Cardiac muscle cell (in vitro differentiated cells and primary cell): Measurements from ENCODE around the gene AGMO. TPM values are rescaled to one million over a fixed set of nuclear protein-coding genes. Genes with fewer than 3 reads are reported as not detected.

ENCODE experiments used
- DNase-seq, 2 donors: peaks; one replicate each; pipeline versions ENCODE4 v3.0.0 to v3.0.0-alpha.2; 2010 to 2017; ENCODE audit warnings: low read depth in 1 of 2, low spot score in 1 of 2
- H3K27ac ChIP-seq: fragments of 200-600 bp; sonication (generic); 2 replicates; pipeline ENCODE4 v1.5.1; 2016
- H3K27me3 ChIP-seq: fragments of 200-600 bp; sonication (generic); 2 replicates; pipeline ENCODE4 v1.6.0; 2016; ENCODE audit warnings: control low read depth
- H3K36me3 ChIP-seq: fragments of 200-600 bp; sonication (generic); 2 replicates; pipeline ENCODE4 v1.5.1; 2016; ENCODE audit warnings: control low read depth
- H3K4me1 ChIP-seq: fragments of 200-600 bp; sonication (generic); 2 replicates; pipeline ENCODE4 v1.8.1; 2017; ENCODE audit warnings: low read depth, mild to moderate bottlenecking, mixed run types
- H3K4me3 ChIP-seq: fragments of 200-600 bp; sonication (generic); 2 replicates; pipeline ENCODE4 v1.5.1; 2016; ENCODE audit warnings: mild to moderate bottlenecking
- H3K9me3 ChIP-seq: fragments of 200-600 bp; sonication (generic); 2 replicates; pipeline ENCODE4 v1.5.1; 2017; ENCODE audit warnings: low read depth, mild to moderate bottlenecking, control low read depth
- polyA plus RNA-seq: library from polyadenylated mRNA; unstranded; fragments of >200 nt; fragmentation: Nextera tagmentation; extraction: Ambion mirVana; gene quantifications from 2 replicates; pipeline ENCODE4 v1.2.1, GENCODE V29; 2016
- total RNA-seq: library from RNA; depleted of rRNA; stranded (reverse); fragments of >200 nt; gene quantifications from 2 replicates; pipeline ENCODE4 v1.2.3, GENCODE V29; 2016
- TF ChIP-seq, protein P1 (sequence below): IDR thresholded peaks from 2 replicates; pipeline ENCODE4 v1.5.1; 2012; ENCODE audit warnings: low read depth, mild to moderate bottlenecking, low read length

Gene AGMO
- total and polyA plus RNA-seq, 2 experiments from 2014 or later, result 0.16 TPM; not detected in 1

GRCh38 chr7:15314922-15315321 is 246.9 kb downstream of the AGMO start:
- DNase-seq, result no peak
- no peaks in the 10 kb centered on the region for H3K27me3 ChIP-seq
- H3K4me1 ChIP-seq, result no peaks in the 10 kb centered on the region
- no peak overlapping the region for H3K27ac ChIP-seq
- H3K36me3 ChIP-seq, result no peaks in the 10 kb centered on the region
- no peak overlapping the region for H3K4me3 ChIP-seq
- TF ChIP-seq, protein P1, sequence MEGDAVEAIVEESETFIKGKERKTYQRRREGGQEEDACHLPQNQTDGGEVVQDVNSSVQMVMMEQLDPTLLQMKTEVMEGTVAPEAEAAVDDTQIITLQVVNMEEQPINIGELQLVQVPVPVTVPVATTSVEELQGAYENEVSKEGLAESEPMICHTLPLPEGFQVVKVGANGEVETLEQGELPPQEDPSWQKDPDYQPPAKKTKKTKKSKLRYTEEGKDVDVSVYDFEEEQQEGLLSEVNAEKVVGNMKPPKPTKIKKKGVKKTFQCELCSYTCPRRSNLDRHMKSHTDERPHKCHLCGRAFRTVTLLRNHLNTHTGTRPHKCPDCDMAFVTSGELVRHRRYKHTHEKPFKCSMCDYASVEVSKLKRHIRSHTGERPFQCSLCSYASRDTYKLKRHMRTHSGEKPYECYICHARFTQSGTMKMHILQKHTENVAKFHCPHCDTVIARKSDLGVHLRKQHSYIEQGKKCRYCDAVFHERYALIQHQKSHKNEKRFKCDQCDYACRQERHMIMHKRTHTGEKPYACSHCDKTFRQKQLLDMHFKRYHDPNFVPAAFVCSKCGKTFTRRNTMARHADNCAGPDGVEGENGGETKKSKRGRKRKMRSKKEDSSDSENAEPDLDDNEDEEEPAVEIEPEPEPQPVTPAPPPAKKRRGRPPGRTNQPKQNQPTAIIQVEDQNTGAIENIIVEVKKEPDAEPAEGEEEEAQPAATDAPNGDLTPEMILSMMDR, result no peak
- H3K9me3 ChIP-seq, result no peaks in the 10 kb centered on the region

DNA sequence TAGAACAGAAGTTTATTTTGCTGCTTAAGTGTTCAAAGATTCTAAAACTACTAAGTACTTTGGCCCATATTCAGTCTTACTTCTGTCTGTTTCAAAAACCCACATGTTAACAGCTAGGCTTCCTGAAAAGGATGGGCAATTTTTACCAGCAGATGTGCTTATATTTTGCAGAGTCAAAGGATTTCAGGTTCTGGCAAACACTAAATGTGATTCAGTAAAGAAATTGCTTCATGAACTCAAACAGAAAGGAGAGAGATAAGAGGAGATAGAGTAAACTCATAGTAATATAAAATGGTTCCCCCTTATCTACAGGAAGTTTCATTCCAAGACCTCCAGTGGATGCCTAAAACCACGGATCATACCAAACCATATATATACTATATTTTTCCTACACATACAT is 248.5 kb downstream of the AGMO start:
- Histone ChIP-seq H3K27ac (no peak overlapping the region), H3K4me1 (no peaks in the 10 kb centered on the region), H3K27me3 (no peaks in the 10 kb centered on the region), H3K36me3 (no peaks in the 10 kb centered on the region), H3K9me3 (no peaks in the 10 kb centered on the region), H3K4me3 (no peak overlapping the region)
- peak in 1 of 2 donors; percentile 62 for DNase-seq
- TF ChIP-seq, protein P1, result no peak

GRCh38 chr7:15309872-15310271 is 251.9 kb downstream of the AGMO start:
- no peak overlapping the region for H3K4me3 ChIP-seq
- peak in 1 of 2 donors; percentile 26 for DNase-seq
- no peaks in the 10 kb centered on the region for H3K4me1 ChIP-seq
- no peaks in the 10 kb centered on the region for H3K36me3 ChIP-seq
- H3K9me3 ChIP-seq, result no peaks in the 10 kb centered on the region
- no peaks in the 10 kb centered on the region for H3K27me3 ChIP-seq
- H3K27ac ChIP-seq, result no peak overlapping the region
- TF ChIP-seq, protein P1, result no peak

GRCh38 chr7:15308821-15309220 is 253.0 kb downstream of the AGMO start:
- H3K36me3 ChIP-seq, result no peaks in the 10 kb centered on the region
- H3K4me3 ChIP-seq, result no peak overlapping the region
- no peaks in the 10 kb centered on the region for H3K27me3 ChIP-seq
- no peak overlapping the region for H3K27ac ChIP-seq
- DNase-seq, result no peak
- H3K9me3 ChIP-seq, result no peaks in the 10 kb centered on the region
- H3K4me1 ChIP-seq, result no peaks in the 10 kb centered on the region
- TF ChIP-seq, protein P1, result no peak

GRCh38 chr7:15306296-15306695 is 255.5 kb downstream of the AGMO start:
- H3K4me3 ChIP-seq, result no peak overlapping the region
- no peaks in the 10 kb centered on the region for H3K27me3 ChIP-seq
- TF ChIP-seq, protein P1, result no peak
- no peaks in the 10 kb centered on the region for H3K9me3 ChIP-seq
- DNase-seq, result no peak
- no peaks in the 10 kb centered on the region for H3K36me3 ChIP-seq
- H3K27ac ChIP-seq, result no peak overlapping the region
- H3K4me1 ChIP-seq, result no peaks in the 10 kb centered on the region
